ENCODE data around the gene RNF148. TPM values are rescaled to one million over a fixed set of nuclear protein-coding genes. Genes with fewer than 3 reads are reported as not detected.

RNF148 gene
- total and polyA plus RNA-seq, 9 of the 15 experiments (the other 6 are each of a cell fraction or from before 2014, with no cell fraction given) = not detected

- intact Hi-C loops (cut with micrococcal nuclease) (no loop called here), in situ Hi-C loops (cut with MboI) (no loop called here)
- Histone ChIP-seq H3K27me3 (ENCODE audit: control insufficient read depth in 2 of 2, insufficient read depth in 2 of 2, low read length in 2 of 2) (no peaks in the 10 kb centered on the region), H4K20me1 (replicated peaks; ENCODE audit: control insufficient read depth, insufficient read depth, low read length) (no peaks in the 10 kb centered on the region), H3K27ac (ENCODE audit: extremely low read depth, low read depth, low read length) (no peak overlapping the region), H3K9ac (ENCODE audit: insufficient read depth in 1 of 2, low read depth in 2 of 2, low read length in 2 of 2) (no peak overlapping the region), H3K4me2 (ENCODE audit: insufficient read depth, low read length) (no peak overlapping the region), H3K4me1 (replicated peaks in 1 of 2; ENCODE audit: control insufficient read depth in 2 of 2, insufficient read depth in 2 of 2, low read length in 2 of 2) (no peaks in the 10 kb centered on the region), H3K9me1 (ENCODE audit: control insufficient read depth, insufficient read depth, low read length) (no peaks in the 10 kb centered on the region), H3K36me3 (ENCODE audit: control insufficient read depth, insufficient read depth, low read length) (no peaks in the 10 kb centered on the region), H3K9me3 (replicated peaks; ENCODE audit: control insufficient read depth, insufficient read depth, low read depth, low read length) (no peaks in the 10 kb centered on the region), H3K79me2 (ENCODE audit: control insufficient read depth, insufficient read depth, low read length) (no peaks in the 10 kb centered on the region), H2AFZ (ENCODE audit: low read depth, low read length) (no peak overlapping the region), H3K4me3 (no peak overlapping the region)
- no peak for DNase-seq (ENCODE audit: extremely low read depth in 1 of 4, low spot score in 3 of 4)
- no peak for ATAC-seq
- TF ChIP-seq EP400 (IDR thresholded peaks at IDR 0.05) (no peak), SIN3A (IDR thresholded peaks at IDR 0.05; ENCODE audit: borderline replicate concordance in 2 of 2, control insufficient read depth in 1 of 2, low read depth in 2 of 2, low read length in 2 of 2) (no peak), CTCFL (IDR thresholded peaks at IDR 0.05; ENCODE audit: borderline replicate concordance, insufficient read depth, low read depth, low read length, poor library complexity, severe bottlenecking) (no peak), GTF2B (IDR thresholded peaks at IDR 0.05; ENCODE audit: extremely low read depth, insufficient read length) (no peak), SMARCE1 (IDR thresholded peaks at IDR 0.05) (no peak), JUN (IDR thresholded peaks at IDR 0.05; ENCODE audit: borderline replicate concordance, low read depth, low read length) (no peak), JUN (CRISPR knock-in tag; IDR thresholded peaks at IDR 0.05; ENCODE audit: borderline replicate concordance) (no peak), ZFP91 (CRISPR knock-in tag; IDR thresholded peaks at IDR 0.05) (no peak), XRCC4 (IDR thresholded peaks at IDR 0.05; ENCODE audit: extremely low read depth, insufficient read depth, insufficient read length) (no peak), ZNF586 (CRISPR knock-in tag; conservative IDR thresholded peaks at IDR 0.05) (no peak)
- CTCF ChIA-PET (ENCODE audit: low intra/inter-chr PET ratio) = no interaction called here
- POLR2A ChIA-PET = no interaction called here
- WGBS (ENCODE audit: insufficient coverage, low coverage, missing lambda C conversion rate) = 0% methylated on average over 1 of the region's 1 CpG
- FAIRE-seq = no peak
- no TSS peak for BruUV-seq (replicated peaks)
Measured at GRCh38 chr7:122736183-122736582, 33.5 kb upstream of the RNF148 start.
